ENCODE results near the gene PPM1A. TPM values are rescaled to one million over a fixed set of nuclear protein-coding genes. Genes with fewer than 3 reads are reported as not detected.

The PPM1A gene
- total RNA-seq, 1 experiment from 2014 or later, result 28.1 TPM

DNA sequence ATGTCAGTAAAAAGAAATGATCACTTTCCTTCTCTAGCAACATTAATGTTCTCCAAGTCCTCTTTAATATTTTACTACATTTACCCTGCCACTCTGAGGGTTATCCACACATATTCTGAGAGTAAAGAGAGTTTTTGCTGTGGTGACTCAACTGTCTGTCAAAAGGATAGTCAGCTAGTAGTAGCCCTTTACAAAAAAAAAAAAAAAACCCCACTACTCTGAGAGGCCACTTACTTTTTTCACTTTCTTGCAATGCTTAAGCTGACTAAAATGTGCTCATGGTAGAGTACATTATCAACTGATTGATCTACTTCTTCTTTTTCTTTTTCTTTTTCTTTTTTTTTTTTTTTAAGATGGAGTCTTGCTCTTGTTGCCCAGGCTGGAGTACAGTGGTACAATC is 27.6 kb upstream of the PPM1A start:
- POLR2A ChIA-PET, result interaction anchor here (0.7 kb wide), 1 partner anchor 204 kb away, joined by 10 read pairs; no protein-coding TSS in a partner anchor
- H3K4me1 ChIP-seq (ENCODE audit: control insufficient read depth, insufficient read depth, low read length), result no peaks in the 10 kb centered on the region
- in situ Hi-C loops (cut with HindIII; ENCODE audit: low pct_unique_long_range_greater_than_20kb, low sequenced_read_pairs), result no loop called here
- no peak overlapping the region for H3K4me3 ChIP-seq (ENCODE audit: low read depth in 2 of 2, low read length in 2 of 2)
- no peak overlapping the region for H3K27ac ChIP-seq (ENCODE audit: low read length)
- H3K27me3 ChIP-seq (ENCODE audit: control insufficient read depth, insufficient read depth, low read length), result no peaks in the 10 kb centered on the region
- no peaks in the 10 kb centered on the region for H3K36me3 ChIP-seq (ENCODE audit: control insufficient read depth, insufficient read depth, low read length)
- DNase-seq (ENCODE audit: low read depth, low spot score) (no peak), ATAC-seq (no peak)
- CTCF ChIA-PET, result no interaction called here
- BruUV-seq (replicated peaks), result no TSS peak
- TF ChIP-seq, protein P1, sequence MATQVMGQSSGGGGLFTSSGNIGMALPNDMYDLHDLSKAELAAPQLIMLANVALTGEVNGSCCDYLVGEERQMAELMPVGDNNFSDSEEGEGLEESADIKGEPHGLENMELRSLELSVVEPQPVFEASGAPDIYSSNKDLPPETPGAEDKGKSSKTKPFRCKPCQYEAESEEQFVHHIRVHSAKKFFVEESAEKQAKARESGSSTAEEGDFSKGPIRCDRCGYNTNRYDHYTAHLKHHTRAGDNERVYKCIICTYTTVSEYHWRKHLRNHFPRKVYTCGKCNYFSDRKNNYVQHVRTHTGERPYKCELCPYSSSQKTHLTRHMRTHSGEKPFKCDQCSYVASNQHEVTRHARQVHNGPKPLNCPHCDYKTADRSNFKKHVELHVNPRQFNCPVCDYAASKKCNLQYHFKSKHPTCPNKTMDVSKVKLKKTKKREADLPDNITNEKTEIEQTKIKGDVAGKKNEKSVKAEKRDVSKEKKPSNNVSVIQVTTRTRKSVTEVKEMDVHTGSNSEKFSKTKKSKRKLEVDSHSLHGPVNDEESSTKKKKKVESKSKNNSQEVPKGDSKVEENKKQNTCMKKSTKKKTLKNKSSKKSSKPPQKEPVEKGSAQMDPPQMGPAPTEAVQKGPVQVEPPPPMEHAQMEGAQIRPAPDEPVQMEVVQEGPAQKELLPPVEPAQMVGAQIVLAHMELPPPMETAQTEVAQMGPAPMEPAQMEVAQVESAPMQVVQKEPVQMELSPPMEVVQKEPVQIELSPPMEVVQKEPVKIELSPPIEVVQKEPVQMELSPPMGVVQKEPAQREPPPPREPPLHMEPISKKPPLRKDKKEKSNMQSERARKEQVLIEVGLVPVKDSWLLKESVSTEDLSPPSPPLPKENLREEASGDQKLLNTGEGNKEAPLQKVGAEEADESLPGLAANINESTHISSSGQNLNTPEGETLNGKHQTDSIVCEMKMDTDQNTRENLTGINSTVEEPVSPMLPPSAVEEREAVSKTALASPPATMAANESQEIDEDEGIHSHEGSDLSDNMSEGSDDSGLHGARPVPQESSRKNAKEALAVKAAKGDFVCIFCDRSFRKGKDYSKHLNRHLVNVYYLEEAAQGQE (IDR thresholded peaks at IDR 0.05; ENCODE audit: insufficient read depth in 1 of 2, low read depth in 2 of 2, low read length in 1 of 2), result no peak
- no peak for TF ChIP-seq SIN3A (IDR thresholded peaks at IDR 0.05; ENCODE audit: borderline replicate concordance, insufficient read depth, low read depth, low read length)
- TF ChIP-seq TCF7L2 (IDR thresholded peaks at IDR 0.05; ENCODE audit: low read depth, low read length), result no peak
- no peak for TF ChIP-seq POLR2AphosphoS5 (IDR thresholded peaks at IDR 0.05; ENCODE audit: low read depth, low read length)
- H3K9me3 ChIP-seq (ENCODE audit: control insufficient read depth, insufficient read depth, low read depth, low read length), result no peaks in the 10 kb centered on the region
- intact Hi-C loops (cut with micrococcal nuclease; ENCODE audit: unreplicated experiment), result no loop called here

GRCh38 chr14:60222820-60223219 is 26.2 kb upstream of the PPM1A start:
- POLR2A ChIA-PET, result no interaction called here
- Histone ChIP-seq H3K4me3 (ENCODE audit: low read depth in 2 of 2, low read length in 2 of 2) (no peak overlapping the region), H3K27ac (ENCODE audit: low read length) (no peak overlapping the region), H3K27me3 (ENCODE audit: control insufficient read depth, insufficient read depth, low read length) (no peaks in the 10 kb centered on the region), H3K9me3 (ENCODE audit: control insufficient read depth, insufficient read depth, low read depth, low read length) (no peaks in the 10 kb centered on the region), H3K4me1 (ENCODE audit: control insufficient read depth, insufficient read depth, low read length) (no peaks in the 10 kb centered on the region), H3K36me3 (ENCODE audit: control insufficient read depth, insufficient read depth, low read length) (no peaks in the 10 kb centered on the region)
- in situ Hi-C loops (cut with HindIII; ENCODE audit: low pct_unique_long_range_greater_than_20kb, low sequenced_read_pairs) (no loop called here), intact Hi-C loops (cut with micrococcal nuclease; ENCODE audit: unreplicated experiment) (no loop called here)
- no TSS peak for BruUV-seq (replicated peaks)
- TF ChIP-seq POLR2AphosphoS5 (IDR thresholded peaks at IDR 0.05; ENCODE audit: low read depth, low read length) (no peak), SIN3A (IDR thresholded peaks at IDR 0.05; ENCODE audit: borderline replicate concordance, insufficient read depth, low read depth, low read length) (no peak)
- TF ChIP-seq, protein P2, sequence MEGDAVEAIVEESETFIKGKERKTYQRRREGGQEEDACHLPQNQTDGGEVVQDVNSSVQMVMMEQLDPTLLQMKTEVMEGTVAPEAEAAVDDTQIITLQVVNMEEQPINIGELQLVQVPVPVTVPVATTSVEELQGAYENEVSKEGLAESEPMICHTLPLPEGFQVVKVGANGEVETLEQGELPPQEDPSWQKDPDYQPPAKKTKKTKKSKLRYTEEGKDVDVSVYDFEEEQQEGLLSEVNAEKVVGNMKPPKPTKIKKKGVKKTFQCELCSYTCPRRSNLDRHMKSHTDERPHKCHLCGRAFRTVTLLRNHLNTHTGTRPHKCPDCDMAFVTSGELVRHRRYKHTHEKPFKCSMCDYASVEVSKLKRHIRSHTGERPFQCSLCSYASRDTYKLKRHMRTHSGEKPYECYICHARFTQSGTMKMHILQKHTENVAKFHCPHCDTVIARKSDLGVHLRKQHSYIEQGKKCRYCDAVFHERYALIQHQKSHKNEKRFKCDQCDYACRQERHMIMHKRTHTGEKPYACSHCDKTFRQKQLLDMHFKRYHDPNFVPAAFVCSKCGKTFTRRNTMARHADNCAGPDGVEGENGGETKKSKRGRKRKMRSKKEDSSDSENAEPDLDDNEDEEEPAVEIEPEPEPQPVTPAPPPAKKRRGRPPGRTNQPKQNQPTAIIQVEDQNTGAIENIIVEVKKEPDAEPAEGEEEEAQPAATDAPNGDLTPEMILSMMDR (IDR thresholded peaks at IDR 0.05), result no peak
- TF ChIP-seq, protein P1 (IDR thresholded peaks at IDR 0.05; ENCODE audit: insufficient read depth in 1 of 2, low read depth in 2 of 2, low read length in 1 of 2), result no peak
- CTCF ChIA-PET, result no interaction called here
- no peak for DNase-seq (ENCODE audit: low read depth, low spot score)
- ATAC-seq, result no peak

Data from Panc1 (cell line).